GM12872 (cell line): ENCODE measurements around the gene SPOCK3.

ENCODE experiments used
- CTCF ChIP-seq: IDR thresholded peaks from 3 replicates; pipeline ENCODE4 v1.5.1; 2011; ENCODE audit warnings: low read depth, mild to moderate bottlenecking, low read length, moderate library complexity; ENCODE audit not compliant: insufficient read depth

The SPOCK3 gene

GRCh38 chr4:166763018-166763417, 471.3 kb downstream of the SPOCK3 start:
- no peak for TF ChIP-seq CTCF

DNA sequence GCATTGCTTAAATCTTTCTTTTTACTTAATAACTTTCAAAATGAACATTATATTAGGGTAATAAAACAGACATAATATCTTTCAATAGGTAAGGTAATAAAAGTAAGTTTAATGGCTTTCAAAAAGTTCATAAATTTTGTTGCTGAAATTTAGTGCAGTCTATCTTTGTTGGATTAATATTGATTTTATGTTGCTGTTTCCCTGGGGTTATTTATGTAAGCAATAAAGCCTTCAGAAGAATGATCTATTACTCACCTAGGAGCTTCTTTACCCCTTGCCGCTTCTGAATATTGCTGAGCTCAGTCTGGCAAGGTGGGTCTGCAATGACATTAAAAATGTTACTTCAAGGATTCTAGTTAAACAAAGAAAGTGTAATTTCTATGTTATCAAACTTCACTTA, 492.6 kb downstream of the SPOCK3 start:
- no peak for TF ChIP-seq CTCF

GRCh38 chr4:166737430-166737829, 496.9 kb downstream of the SPOCK3 start:
- no peak for TF ChIP-seq CTCF

DNA sequence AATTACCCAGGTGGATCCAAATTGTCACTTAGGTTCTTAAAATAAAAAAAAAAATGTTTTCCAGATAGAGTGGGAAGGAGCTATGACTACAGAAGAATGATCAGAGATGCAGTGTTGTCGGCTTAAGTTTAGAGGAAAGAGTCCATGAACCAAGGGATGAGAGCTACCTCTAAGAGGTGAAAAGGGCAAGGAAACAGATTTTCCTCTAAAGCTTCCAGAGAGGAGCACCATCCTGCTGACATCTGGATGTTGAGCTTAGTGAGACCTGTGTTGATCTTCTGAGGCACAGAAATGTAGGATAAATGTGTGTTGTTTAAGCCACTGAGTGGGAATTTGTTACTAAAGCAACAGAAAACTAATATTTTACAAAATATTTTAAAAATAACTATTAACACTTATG, 498.7 kb downstream of the SPOCK3 start:
- no peak for TF ChIP-seq CTCF

GRCh38 chr4:166734797-166735196, 499.5 kb downstream of the SPOCK3 start:
- no peak for TF ChIP-seq CTCF

DNA sequence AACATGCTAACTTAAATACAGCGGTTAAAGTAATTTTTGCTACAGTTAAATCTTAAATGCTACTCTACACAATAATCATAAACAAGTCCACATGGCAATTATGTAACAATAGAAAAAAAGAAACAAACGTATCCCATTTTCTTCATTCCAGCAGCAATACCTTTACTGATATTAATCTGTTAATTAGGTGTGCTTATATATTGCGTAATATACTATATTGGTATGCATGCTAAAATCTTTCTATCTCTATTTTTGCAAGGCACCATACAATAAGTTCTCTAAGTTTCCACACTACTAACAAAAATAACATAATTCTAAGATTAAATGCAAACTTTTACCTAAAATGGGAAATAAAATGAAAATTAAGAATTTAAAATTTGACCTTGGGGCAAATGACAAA, 500.6 kb downstream of the SPOCK3 start:
- no peak for TF ChIP-seq CTCF

- no peak for TF ChIP-seq CTCF
These were observed 507.5 kb downstream of the SPOCK3 start for GRCh38 chr4:166726832-166727231.

DNA sequence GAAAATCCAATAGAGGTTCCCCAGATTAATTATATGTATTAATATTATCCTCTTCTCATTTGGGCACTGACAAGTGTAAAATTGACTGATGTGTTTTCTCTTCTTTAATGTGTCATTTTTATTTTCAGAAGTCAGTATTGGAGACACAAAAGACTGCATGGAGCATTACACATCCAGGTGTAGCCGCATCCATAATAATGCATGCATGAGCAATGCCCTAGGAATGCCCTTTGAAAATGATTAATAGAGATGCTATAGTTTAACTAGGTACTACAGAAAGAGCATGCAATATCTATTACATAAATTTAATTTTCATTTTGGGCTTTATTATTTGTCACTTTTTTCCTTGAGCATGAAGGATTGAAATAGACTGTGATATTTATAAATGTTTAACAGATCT, 509.9 kb downstream of the SPOCK3 start:
- TF ChIP-seq CTCF: no peak
